ENCODE measurements around the gene C4orf36. TPM values are rescaled to one million over a fixed set of nuclear protein-coding genes. Genes with fewer than 3 reads are reported as not detected.
A peak's percentile ranks its signal among the peaks of the same experiment; 100 is the strongest.

The C4orf36 gene
- total RNA-seq, 4 donors from 2014 or later = 0.48 to 2.2 (median 1.5) TPM; not detected in 1

- DNase-seq (ENCODE audit: low spot score) (no peak), ATAC-seq (ENCODE audit: low FRiP score) (no peak)
- TF ChIP-seq, protein P1, sequence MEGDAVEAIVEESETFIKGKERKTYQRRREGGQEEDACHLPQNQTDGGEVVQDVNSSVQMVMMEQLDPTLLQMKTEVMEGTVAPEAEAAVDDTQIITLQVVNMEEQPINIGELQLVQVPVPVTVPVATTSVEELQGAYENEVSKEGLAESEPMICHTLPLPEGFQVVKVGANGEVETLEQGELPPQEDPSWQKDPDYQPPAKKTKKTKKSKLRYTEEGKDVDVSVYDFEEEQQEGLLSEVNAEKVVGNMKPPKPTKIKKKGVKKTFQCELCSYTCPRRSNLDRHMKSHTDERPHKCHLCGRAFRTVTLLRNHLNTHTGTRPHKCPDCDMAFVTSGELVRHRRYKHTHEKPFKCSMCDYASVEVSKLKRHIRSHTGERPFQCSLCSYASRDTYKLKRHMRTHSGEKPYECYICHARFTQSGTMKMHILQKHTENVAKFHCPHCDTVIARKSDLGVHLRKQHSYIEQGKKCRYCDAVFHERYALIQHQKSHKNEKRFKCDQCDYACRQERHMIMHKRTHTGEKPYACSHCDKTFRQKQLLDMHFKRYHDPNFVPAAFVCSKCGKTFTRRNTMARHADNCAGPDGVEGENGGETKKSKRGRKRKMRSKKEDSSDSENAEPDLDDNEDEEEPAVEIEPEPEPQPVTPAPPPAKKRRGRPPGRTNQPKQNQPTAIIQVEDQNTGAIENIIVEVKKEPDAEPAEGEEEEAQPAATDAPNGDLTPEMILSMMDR (IDR thresholded peaks at IDR 0.05) = no peak
These were observed 43.3 kb upstream of the C4orf36 start for GRCh38 chr4:86935566-86935852.

DNA sequence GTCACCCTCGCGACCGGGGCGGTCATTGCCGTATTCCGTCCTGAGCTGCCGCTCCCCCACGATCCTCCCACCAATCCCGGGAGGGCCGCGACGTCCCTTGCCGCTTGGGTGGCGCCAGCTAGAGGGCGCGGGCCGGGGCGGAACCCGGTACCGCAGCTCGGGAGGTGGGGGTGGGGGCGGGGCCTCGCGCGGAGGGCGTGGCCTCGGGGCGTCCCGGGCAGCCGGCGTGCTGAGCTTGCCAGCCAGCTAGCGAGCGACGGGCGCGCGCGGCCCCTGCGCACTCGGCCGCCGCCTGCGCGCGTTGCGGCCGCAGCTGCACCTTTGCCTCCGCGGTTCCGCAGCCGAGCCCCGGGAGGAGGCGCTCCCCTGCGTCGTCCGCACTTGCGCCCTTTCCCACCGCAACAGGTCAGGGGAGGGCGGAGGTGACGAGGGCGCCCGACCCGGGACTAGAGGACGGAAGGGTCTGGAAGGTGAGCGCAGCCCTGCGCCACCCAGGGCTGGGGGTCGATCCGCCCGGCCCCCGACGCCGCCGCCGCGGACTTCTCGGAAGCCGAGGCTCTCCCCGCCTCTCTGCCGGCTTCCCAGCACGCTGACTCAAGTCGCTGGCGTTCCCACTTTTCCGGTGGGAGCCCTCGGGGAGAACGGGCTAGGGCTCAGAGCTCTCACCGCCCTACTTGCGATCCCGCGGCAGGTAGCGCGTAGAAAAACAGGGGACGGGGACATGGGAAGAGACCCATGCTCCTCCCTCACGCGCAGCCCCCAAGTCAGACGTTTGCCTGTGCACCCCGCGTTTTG lies 42.7 kb upstream of the C4orf36 start, which contains the start of gene AFF1:
AFF1 (plus strand) TSS at position 241 of the 795 bp plus-strand sequence. CDS start 13,523 bp downstream, outside the sequence.
- TF ChIP-seq, protein P1 (IDR thresholded peaks at IDR 0.05) = no peak
- ATAC-seq (ENCODE audit: low FRiP score) = peak; percentile 91
- DNase-seq (ENCODE audit: low spot score) = peak; percentile 70

- TF ChIP-seq, protein P1 (IDR thresholded peaks at IDR 0.05) = no peak
- no peak for ATAC-seq (ENCODE audit: low FRiP score)
- DNase-seq (ENCODE audit: low spot score) = no peak
These were observed 42.0 kb upstream of the C4orf36 start for GRCh38 chr4:86934147-86934770.

DNA sequence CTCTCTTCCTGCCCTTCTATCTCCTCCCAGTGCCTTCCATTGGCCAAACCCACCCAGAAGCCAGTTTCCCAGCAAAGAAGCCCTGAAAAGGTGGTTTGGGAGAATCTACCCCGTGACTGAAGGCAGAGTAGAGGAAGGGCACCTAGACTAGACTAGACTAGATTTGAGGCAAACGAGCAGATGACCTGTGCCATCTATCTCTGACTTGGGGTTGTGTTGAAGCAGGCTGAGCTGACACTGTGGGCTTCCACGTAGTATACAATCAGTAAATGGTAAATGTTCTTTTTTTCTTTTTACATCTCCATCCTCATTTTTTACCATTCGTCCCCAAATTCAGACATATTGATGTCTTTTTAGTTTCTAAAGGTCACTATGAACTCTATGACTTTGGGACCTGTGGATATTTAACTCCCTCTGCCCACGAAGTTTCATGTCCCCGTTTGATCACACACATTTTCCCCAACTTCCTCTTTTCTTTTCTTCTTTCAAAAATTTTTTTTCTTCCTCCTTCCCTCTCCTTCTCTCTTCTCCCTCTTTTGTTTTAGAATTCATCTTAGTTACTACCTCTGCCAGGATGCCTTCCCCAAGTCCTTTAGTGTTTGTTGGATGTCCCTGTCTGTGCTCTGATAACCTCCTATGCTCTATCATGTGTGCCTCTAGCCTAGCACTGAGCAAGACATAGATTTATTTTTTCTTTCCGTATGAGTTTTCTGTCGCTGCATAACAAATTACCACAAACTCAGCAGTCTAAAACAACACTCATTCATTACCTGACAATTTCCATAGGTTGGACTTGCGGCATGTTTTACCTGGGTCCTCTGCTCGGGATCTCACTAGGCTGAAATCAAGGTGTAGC lies 36.4 kb upstream of the C4orf36 start:
- DNase-seq (ENCODE audit: low spot score) = no peak
- ATAC-seq (ENCODE audit: low FRiP score) = peak; percentile 1
- TF ChIP-seq, protein P1 (IDR thresholded peaks at IDR 0.05) = no peak

- no peak for DNase-seq (ENCODE audit: low spot score)
- TF ChIP-seq, protein P1 (IDR thresholded peaks at IDR 0.05) = no peak
- peak; percentile 88 for ATAC-seq (ENCODE audit: low FRiP score)
These were observed 35.7 kb upstream of the C4orf36 start for GRCh38 chr4:86927843-86928395.

GRCh38 chr4:86926435-86927086 lies 34.3 kb upstream of the C4orf36 start:
- no peak for ATAC-seq (ENCODE audit: low FRiP score)
- TF ChIP-seq, protein P1 (IDR thresholded peaks at IDR 0.05) = no peak
- no peak for DNase-seq (ENCODE audit: low spot score)
